Mucosa of gallbladder (tissue), 1 donor: ENCODE measurements around the gene FUNDC2. TPM values are rescaled to one million over a fixed set of nuclear protein-coding genes. Genes with fewer than 3 reads are reported as not detected.
A peak's percentile ranks its signal among the peaks of the same experiment; 100 is the strongest.

Experiments used
- DNase-seq: peaks from one replicate; pipeline ENCODE4 v3.0.0-alpha.2; 2020; ENCODE audit warnings: low spot score
- total RNA-seq: library from RNA; stranded (reverse); gene quantifications from one replicate; pipeline ENCODE4 v1.2.1, GENCODE V29; 2021
- donor health status: DM: no; HTN: no; CAD: no.

The FUNDC2 gene
- total RNA-seq, 1 donor from 2014 or later, result 82.7 TPM

GRCh38 chrX:155023907-155024833 lies 2.5 kb upstream of the FUNDC2 start:
- no peak for DNase-seq

- DNase-seq, result no peak
Measured at GRCh38 chrX:155026420-155026726, 271 bp upstream of the FUNDC2 start.

- peak; percentile 17 for DNase-seq
Measured at GRCh38 chrX:155027509-155028066, 944 bp downstream of the FUNDC2 start.

- no peak for DNase-seq
Measured at GRCh38 chrX:155028129-155028528, 1.5 kb downstream of the FUNDC2 start.

GRCh38 chrX:155028877-155029291 lies 2.2 kb downstream of the FUNDC2 start:
- no peak for DNase-seq

GRCh38 chrX:155031657-155032056 lies 5.0 kb downstream of the FUNDC2 start:
- no peak for DNase-seq

GRCh38 chrX:155035688-155036087 lies 9.0 kb downstream of the FUNDC2 start:
- DNase-seq, result no peak

- no peak for DNase-seq
Measured at GRCh38 chrX:155046129-155046810, 19.6 kb downstream of the FUNDC2 start.

GRCh38 chrX:155046811-155047528 lies 20.3 kb downstream of the FUNDC2 start:
- no peak for DNase-seq

GRCh38 chrX:155048977-155049619 lies 22.5 kb downstream of the FUNDC2 start:
- peak; percentile 38 for DNase-seq

- DNase-seq, result no peak
Measured at GRCh38 chrX:155052738-155053498, 26.3 kb downstream of the FUNDC2 start.

- DNase-seq, result no peak
Measured at GRCh38 chrX:155053656-155054055, 27.0 kb downstream of the FUNDC2 start.

GRCh38 chrX:155054255-155054654 lies 27.6 kb downstream of the FUNDC2 start:
- DNase-seq, result no peak

- no peak for DNase-seq
Measured at GRCh38 chrX:155055494-155055893, 28.9 kb downstream of the FUNDC2 start.

GRCh38 chrX:155056471-155056870 lies 29.8 kb downstream of the FUNDC2 start:
- no peak for DNase-seq

GRCh38 chrX:155056877-155057792 lies 30.5 kb downstream of the FUNDC2 start:
- peak; percentile 66 for DNase-seq

- DNase-seq, result no peak
Measured at GRCh38 chrX:155061760-155062159, 35.1 kb downstream of the FUNDC2 start.

- no peak for DNase-seq
Measured at GRCh38 chrX:155065035-155065734, 38.5 kb downstream of the FUNDC2 start.

GRCh38 chrX:155068165-155068564 lies 41.5 kb downstream of the FUNDC2 start:
- no peak for DNase-seq
